Duodenal mucosa (tissue), 2 donors: ENCODE measurements around the gene MB.
A peak's percentile ranks its signal among the peaks of the same experiment; 100 is the strongest.
"Not testable (repeated sequence)": the region's sequence is repeated elsewhere in the genome, so short reads cannot be mapped to it uniquely, and the experiment has no call there.

Experiments
- H3K27ac ChIP-seq: one replicate; pipeline ENCODE4 v1.7.0; 2013; ENCODE audit warnings: low read depth, low read length
- H3K27me3 ChIP-seq, 2 donors: one replicate each; pipeline ENCODE4 v1.7.0; 2013; ENCODE audit warnings: low read length in 2 of 2, control low read depth in 1 of 2; ENCODE audit not compliant: insufficient read depth in 2 of 2, control insufficient read depth in 1 of 2
- H3K36me3 ChIP-seq, 2 donors: one replicate each; pipeline ENCODE4 v1.7.0; 2013; ENCODE audit warnings: low read length in 2 of 2, control low read depth in 1 of 2; ENCODE audit not compliant: insufficient read depth in 2 of 2, control insufficient read depth in 1 of 2
- H3K4me1 ChIP-seq, 2 donors: one replicate each; pipeline ENCODE4 v1.7.0; 2013; ENCODE audit warnings: low read length in 2 of 2, control low read depth in 1 of 2; ENCODE audit not compliant: insufficient read depth in 2 of 2, control insufficient read depth in 1 of 2
- H3K4me3 ChIP-seq, 2 donors: one replicate each; pipeline ENCODE4 v1.7.0; 2013; ENCODE audit warnings: low read length in 2 of 2, low read depth in 1 of 2
- H3K9ac ChIP-seq, 2 donors: one replicate each; pipeline ENCODE4 v1.7.0; 2013; ENCODE audit warnings: low read length in 2 of 2, low read depth in 1 of 2
- H3K9me3 ChIP-seq, 2 donors: one replicate each; pipeline ENCODE4 v1.7.0; 2013; ENCODE audit warnings: low read length in 2 of 2, control low read depth in 1 of 2; ENCODE audit not compliant: control insufficient read depth in 1 of 2

Gene MB

DNA sequence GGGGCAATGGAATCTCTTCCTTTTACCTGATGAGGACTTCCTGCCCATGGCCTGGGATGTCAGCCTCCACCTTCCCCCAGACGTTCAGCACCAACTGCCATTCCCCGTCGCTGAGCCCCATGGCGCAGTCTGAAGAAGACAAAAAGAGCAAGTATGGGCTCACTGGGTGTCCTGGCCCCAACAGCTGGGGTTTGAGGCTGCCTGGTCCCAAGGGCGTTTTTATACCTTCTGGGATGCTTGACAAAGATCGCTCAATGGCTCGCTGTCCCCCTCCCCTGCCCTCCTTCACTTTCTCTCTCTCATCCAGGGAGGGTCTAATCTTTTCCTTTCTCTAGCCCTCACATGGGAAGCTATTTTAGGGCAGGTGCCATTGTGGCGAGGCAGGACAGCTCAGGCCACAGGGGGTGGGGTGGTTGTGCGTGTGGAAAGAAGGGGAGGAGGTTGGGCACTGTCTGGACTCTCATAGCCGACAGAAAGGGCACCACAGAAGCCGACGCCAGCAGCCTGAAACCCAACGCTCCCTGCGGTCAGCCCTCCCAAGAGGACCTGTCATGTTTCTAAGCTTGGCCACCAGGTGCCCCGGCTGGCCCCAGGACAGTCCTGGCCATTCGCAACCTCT lies at the start of gene MB:
Gene MB (minus strand): TSS at position 193 of the 619 bp plus-strand sequence. CDS start 72 bp downstream, at position 121.
- Histone ChIP-seq H3K27ac (no peak within 1 kb of the TSS), H3K27me3 (no peaks in the 10 kb centered on the region), H3K4me1 (peaks cover 2 to 7% of the 10 kb centered on the region in 2 donors), H3K4me3 (no peak within 1 kb of the TSS), H3K36me3 (no peaks in the 10 kb centered on the region), H3K9me3 (no peaks in the 10 kb centered on the region), H3K9ac (no peak within 1 kb of the TSS)

DNA sequence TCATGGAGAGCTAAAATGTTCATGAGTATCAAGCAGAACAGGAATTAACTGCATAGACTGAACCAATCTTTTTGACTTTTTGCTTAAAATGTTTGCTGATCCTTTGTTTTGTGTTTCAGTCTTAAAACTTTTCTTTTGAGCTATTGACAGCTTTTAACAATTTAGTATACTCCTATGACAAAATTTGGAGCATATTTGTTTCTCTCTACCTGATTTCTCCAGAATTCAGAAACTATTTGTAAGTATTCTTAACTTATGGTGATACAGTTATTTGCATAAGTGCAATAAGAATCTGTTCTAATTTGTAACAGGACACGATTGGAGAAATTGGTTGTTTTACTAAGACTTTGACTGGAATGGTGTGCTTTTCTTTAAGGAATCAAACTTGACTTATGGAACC lies 49.6 kb upstream of the MB start:
- Histone ChIP-seq H3K4me1 (peaks cover 14 to 21% of the 10 kb centered on the region in 2 donors), H3K36me3 (peaks cover 0 to 12% of the 10 kb centered on the region in 2 donors)
- not testable (repeated sequence) for H3K4me3 ChIP-seq, H3K9me3 ChIP-seq, H3K27me3 ChIP-seq, H3K9ac ChIP-seq, H3K27ac ChIP-seq

DNA sequence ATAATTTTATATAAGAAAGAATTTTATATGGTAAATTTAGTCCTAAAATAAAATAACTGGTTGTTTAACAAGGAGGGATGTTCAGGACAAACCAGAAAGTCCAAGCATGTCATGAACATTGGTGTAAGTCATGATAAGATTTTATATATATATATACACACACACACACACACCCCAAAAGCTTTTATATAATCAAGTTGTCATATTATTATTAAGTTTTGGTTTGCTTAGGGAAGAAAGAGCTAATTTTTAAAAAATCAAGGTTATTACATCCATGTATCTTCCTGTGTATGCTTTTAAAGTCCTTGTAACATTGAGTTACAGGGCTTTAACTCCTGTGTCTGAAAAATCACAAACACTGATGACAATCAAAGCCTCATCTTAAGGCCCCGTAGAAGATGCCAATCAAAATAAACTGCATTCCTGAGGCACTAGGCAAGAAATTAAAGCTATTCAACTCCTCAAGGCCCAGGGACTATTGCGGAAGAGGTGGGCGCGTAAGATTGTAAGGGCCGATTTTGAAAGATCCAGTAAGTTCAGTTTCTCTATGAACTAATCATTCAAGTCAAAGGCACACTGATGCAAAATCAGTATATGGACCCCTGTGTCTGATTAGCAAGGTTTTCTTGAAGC lies 47.9 kb upstream of the MB start:
- no peak overlapping the region for H3K27ac ChIP-seq
- H3K27me3 ChIP-seq, result no peaks in the 10 kb centered on the region
- H3K4me1 ChIP-seq, result peaks cover 27 to 35% of the 10 kb centered on the region in 2 donors
- peaks cover 0 to 2% of the 10 kb centered on the region in 2 donors for H3K9me3 ChIP-seq
- H3K9ac ChIP-seq, result no peak overlapping the region
- peaks cover 0 to 17% of the 10 kb centered on the region in 2 donors for H3K36me3 ChIP-seq
- no peak overlapping the region for H3K4me3 ChIP-seq

DNA sequence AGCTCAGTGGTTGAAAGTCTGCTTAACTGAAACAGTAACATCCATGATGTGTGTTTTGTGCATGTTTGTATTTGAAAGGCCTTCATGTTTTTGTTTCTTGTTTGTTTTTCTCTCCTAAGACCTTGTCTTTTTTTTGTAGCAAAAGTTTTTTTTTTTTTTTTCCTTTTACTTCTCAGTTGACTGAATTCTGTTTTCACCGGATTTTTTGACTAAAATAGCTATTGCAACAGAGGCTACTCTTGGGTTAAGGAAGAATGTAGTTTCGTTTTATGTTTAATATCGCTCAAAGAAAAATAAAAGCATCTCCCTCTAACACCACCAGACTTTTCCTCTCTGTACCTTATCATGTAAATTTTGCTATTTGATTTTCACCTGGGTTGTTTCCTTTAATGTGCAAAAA lies 46.2 kb upstream of the MB start:
- Histone ChIP-seq H3K27me3 (no peaks in the 10 kb centered on the region), H3K9me3 (peaks cover 0 to 2% of the 10 kb centered on the region in 2 donors), H3K4me3 (no peak overlapping the region), H3K36me3 (peaks cover 14 to 33% of the 10 kb centered on the region in 2 donors), H3K27ac (no peak overlapping the region), H3K4me1 (peaks cover 29 to 41% of the 10 kb centered on the region in 2 donors), H3K9ac (no peak overlapping the region)

- no peak overlapping the region for H3K4me3 ChIP-seq
These were observed 45.8 kb upstream of the MB start for GRCh38 chr22:35662914-35663313.

GRCh38 chr22:35661464-35661863 lies 44.3 kb upstream of the MB start:
- Histone ChIP-seq H3K9ac (peak overlapping the region in 1 of 2 donors; percentile 19), H3K4me1 (peaks cover 42 to 48% of the 10 kb centered on the region in 2 donors), H3K36me3 (peaks cover 31 to 40% of the 10 kb centered on the region in 2 donors), H3K27me3 (no peaks in the 10 kb centered on the region), H3K4me3 (peak overlapping the region in 1 of 2 donors; percentile 13), H3K9me3 (peaks cover 0 to 2% of the 10 kb centered on the region in 2 donors), H3K27ac (no peak overlapping the region)

More at GRCh38 chr22:35662914-35663313, 45.8 kb upstream of the MB start:
- Histone ChIP-seq H3K4me1 (peaks cover 31 to 41% of the 10 kb centered on the region in 2 donors), H3K36me3 (peaks cover 18 to 37% of the 10 kb centered on the region in 2 donors), H3K9me3 (peaks cover 0 to 2% of the 10 kb centered on the region in 2 donors), H3K9ac (no peak overlapping the region), H3K27ac (no peak overlapping the region), H3K27me3 (no peaks in the 10 kb centered on the region)

DNA sequence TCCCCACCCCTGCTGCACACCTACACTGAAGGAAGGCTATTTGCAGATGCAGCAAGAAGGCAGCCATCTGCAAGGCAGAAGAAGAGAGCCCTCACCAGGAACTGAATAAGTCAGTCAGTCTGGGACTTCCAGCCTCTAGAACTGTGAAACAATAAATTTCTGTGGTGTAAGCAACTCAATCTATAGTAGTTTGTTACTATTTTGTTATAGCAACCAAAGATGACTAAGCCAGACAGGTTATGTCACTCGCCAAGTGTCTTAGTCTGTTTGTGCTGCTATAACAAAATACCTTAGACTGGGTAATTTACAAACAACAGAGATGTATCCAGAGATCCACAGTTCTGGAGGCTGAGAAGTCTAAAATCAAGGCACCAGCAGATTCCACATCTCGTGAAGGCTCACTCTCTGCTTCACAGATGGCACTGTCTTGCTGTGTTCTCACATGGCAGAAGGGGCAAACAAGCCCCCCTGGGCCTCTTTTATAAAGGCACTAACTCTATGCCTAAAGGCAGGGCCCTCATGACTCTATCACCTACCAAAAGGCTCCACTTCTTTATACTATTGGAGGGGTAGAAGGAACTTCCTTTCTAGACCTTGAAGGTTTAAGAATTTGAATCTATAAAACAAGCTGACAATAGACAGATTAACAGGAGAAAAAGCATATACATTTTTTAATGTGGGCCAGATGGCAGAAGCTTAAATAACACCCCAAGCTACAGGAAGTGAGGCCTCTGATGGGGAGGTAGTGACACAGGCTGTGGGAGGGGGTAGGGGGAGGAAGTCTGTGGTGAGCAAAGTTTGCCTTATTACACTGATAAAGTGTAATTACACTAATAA lies 43.4 kb upstream of the MB start:
- Histone ChIP-seq H3K9me3 (no peaks in the 10 kb centered on the region), H3K36me3 (peaks cover 40 to 49% of the 10 kb centered on the region in 2 donors), H3K4me1 (peaks cover 42 to 48% of the 10 kb centered on the region in 2 donors), H3K9ac (peak overlapping the region in 1 of 2 donors; percentile 29), H3K27me3 (no peaks in the 10 kb centered on the region), H3K27ac (peak overlapping the region; percentile 68), H3K4me3 (no peak overlapping the region)

DNA sequence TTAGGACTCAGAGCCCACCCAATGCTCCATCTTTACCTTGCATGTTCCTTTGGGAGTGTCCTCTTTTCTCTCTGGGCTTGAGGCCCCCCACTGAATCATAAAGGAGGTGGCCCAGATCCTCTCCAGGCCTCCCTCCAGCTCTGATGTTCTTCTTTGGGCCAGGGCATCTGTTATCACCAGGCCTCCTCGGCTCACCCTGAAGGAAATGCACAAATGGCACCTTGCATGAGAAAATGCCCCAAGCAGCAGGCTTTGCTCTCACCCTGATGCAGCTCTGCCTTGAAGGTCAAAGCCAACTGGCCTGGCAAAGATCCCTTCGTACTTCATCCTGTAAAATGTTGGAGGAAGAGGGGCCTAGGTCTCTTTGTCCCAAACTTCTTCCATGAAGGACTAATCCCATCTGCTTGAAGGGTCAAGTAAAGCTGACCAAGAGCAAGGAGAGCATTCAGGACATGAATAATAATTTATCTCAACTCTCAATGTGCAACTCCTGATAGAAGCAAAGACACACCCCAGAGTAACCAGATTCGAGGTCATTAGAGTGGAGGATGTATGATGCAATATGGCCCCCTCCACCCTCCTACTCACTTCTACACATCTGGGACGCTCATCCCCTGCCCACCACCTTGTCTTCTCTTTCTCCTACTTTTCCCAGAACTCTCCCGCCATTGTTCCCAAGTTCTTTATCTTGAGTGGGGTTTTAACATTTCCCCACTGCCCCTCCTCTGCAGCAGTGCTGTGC lies 40.6 kb upstream of the MB start:
- Histone ChIP-seq H3K27ac (no peak overlapping the region), H3K36me3 (peaks cover 42 to 57% of the 10 kb centered on the region in 2 donors), H3K4me3 (no peak overlapping the region), H3K27me3 (no peaks in the 10 kb centered on the region), H3K9me3 (no peaks in the 10 kb centered on the region), H3K4me1 (peaks cover 43 to 44% of the 10 kb centered on the region in 2 donors), H3K9ac (no peak overlapping the region)

- Histone ChIP-seq H3K4me1 (peaks cover 30 to 32% of the 10 kb centered on the region in 2 donors), H3K9me3 (no peaks in the 10 kb centered on the region), H3K36me3 (peaks cover 42 to 57% of the 10 kb centered on the region in 2 donors), H3K27me3 (no peaks in the 10 kb centered on the region), H3K27ac (no peak overlapping the region), H3K4me3 (no peak overlapping the region), H3K9ac (no peak overlapping the region)
These were observed 39.2 kb upstream of the MB start for GRCh38 chr22:35656284-35656752.
